ENCODE results near the gene PTDSS2. TPM values are rescaled to one million over a fixed set of nuclear protein-coding genes. Genes with fewer than 3 reads are reported as not detected.
A peak's percentile ranks its signal among the peaks of the same experiment; 100 is the strongest.

The PTDSS2 gene
- total and polyA plus RNA-seq, 9 of the 15 experiments (the other 6 are each of a cell fraction or from before 2014, with no cell fraction given), result 0.45 to 53.9 (median 17.2) TPM

GRCh38 chr11:447923-448731 is 2.0 kb upstream of the PTDSS2 start:
- H3K27me3 ChIP-seq (ENCODE audit: control insufficient read depth in 2 of 2, insufficient read depth in 2 of 2, low read length in 2 of 2), result no peaks in the 10 kb centered on the region
- peak; percentile 78 for ATAC-seq
- peak overlapping the region; percentile 75 to 93 for H3K9ac ChIP-seq (ENCODE audit: insufficient read depth in 1 of 2, low read depth in 2 of 2, low read length in 2 of 2)
- ChIA-PET POLR2A (interaction anchor here (0.5 to 1.9 kb wide), 15 partner anchors 10 to 248 kb away, joined by 3 to 6 read pairs (median 3); partner anchors contain the start of gene RNH1), CTCF (ENCODE audit: low intra/inter-chr PET ratio) (interaction anchor here (0.6 kb wide), 1 partner anchor 143 kb away, joined by 6 read pairs; no protein-coding TSS in a partner anchor)
- peak; percentile 77 for FAIRE-seq
- peaks cover 33 to 79% of the 10 kb centered on the region in 2 experiments; a peak in 4 of 5 replicates for H3K4me1 ChIP-seq (replicated peaks in 1 of 2; ENCODE audit: control insufficient read depth in 2 of 2, insufficient read depth in 2 of 2, low read length in 2 of 2)
- H3K4me3 ChIP-seq, result peak overlapping the region; percentile 76
- DNase-seq (ENCODE audit: extremely low read depth in 1 of 4, low spot score in 3 of 4), result peak; percentile 95 to 96 (median 95)
- no peaks in the 10 kb centered on the region for H3K9me3 ChIP-seq (replicated peaks; ENCODE audit: control insufficient read depth, insufficient read depth, low read depth, low read length)
- peak overlapping the region; percentile 93 for H3K27ac ChIP-seq (ENCODE audit: extremely low read depth, low read depth, low read length)
- no peaks in the 10 kb centered on the region for H4K20me1 ChIP-seq (replicated peaks; ENCODE audit: control insufficient read depth, insufficient read depth, low read length)
- peak overlapping the region; percentile 93 for H2AFZ ChIP-seq (ENCODE audit: low read depth, low read length)
- 3% methylated on average over 50 of the region's 55 CpGs for WGBS (ENCODE audit: insufficient coverage, low coverage, missing lambda C conversion rate)
- peaks cover 20% of the 10 kb centered on the region; the same call in 2 of the 3 replicates for H3K36me3 ChIP-seq (ENCODE audit: control insufficient read depth, insufficient read depth, low read length)
- TSS peak; percentile 23 for BruUV-seq (replicated peaks)
- intact Hi-C loops (cut with micrococcal nuclease), result loop anchor here (2.0 to 5.0 kb wide), 3 partner anchors 41 to 59 kb away; partner anchors contain the start of genes PKP3 and RNH1
- peak overlapping the region; percentile 82 for H3K4me2 ChIP-seq (ENCODE audit: insufficient read depth, low read length)
- H3K79me2 ChIP-seq (ENCODE audit: control insufficient read depth, insufficient read depth, low read length), result peaks cover 48% of the 10 kb centered on the region
- in situ Hi-C loops (cut with MboI), result no loop called here
- no peaks in the 10 kb centered on the region for H3K9me1 ChIP-seq (ENCODE audit: control insufficient read depth, insufficient read depth, low read length)
- TF ChIP-seq CBX3 (IDR thresholded peaks at IDR 0.05; ENCODE audit: borderline replicate concordance in 1 of 2, low read length in 2 of 2) (no peak), CTCF (IDR thresholded peaks at IDR 0.05 in 2 of 3, conservative IDR thresholded peaks at IDR 0.05 in 1 of 3; ENCODE audit: insufficient read depth in 2 of 3, low read depth in 1 of 3, low read length in 3 of 3) (peak; percentile 91 to 94 (median 91)), SMC3 (conservative IDR thresholded peaks at IDR 0.05; ENCODE audit: insufficient read depth, low read depth, low read length) (peak; percentile 84), RBM34 (IDR thresholded peaks at IDR 0.05; ENCODE audit: borderline replicate concordance, insufficient read depth, low read length) (no peak), ZNF165 (CRISPR knock-in tag; IDR thresholded peaks at IDR 0.05; ENCODE audit: borderline replicate concordance) (no peak), PTRF (tag; IDR thresholded peaks at IDR 0.05) (no peak), GATAD2A (IDR thresholded peaks at IDR 0.05) (no peak), ZHX1 (conservative IDR thresholded peaks at IDR 0.05; ENCODE audit: low read length) (no peak), NCOR1 (IDR thresholded peaks at IDR 0.05) (no peak; the same call in 1 of the 2 replicates), MAX (CRISPR knock-in tag; IDR thresholded peaks at IDR 0.05) (peak; percentile 90), ZBTB26 (CRISPR knock-in tag; IDR thresholded peaks at IDR 0.05) (no peak), ZBTB33 (CRISPR knock-in tag; IDR thresholded peaks at IDR 0.05) (peak; percentile 90)
